ENCODE data around the gene EYS.

- TF ChIP-seq CTCF (IDR thresholded peaks at IDR 0.05): no peak
- no peak for TF ChIP-seq POLR2A (IDR thresholded peaks at IDR 0.05)
These were observed 1463.4 kb downstream of the EYS start for GRCh38 chr6:64243618-64244017.
